Caco-2 (cell line): ENCODE data around the gene PAWR. TPM values are rescaled to one million over a fixed set of nuclear protein-coding genes. Genes with fewer than 3 reads are reported as not detected.
"Not testable (repeated sequence)": the region's sequence is repeated elsewhere in the genome, so short reads cannot be mapped to it uniquely, and the experiment has no call there.

ENCODE experiments used
- BruUV-seq: library from RNA; stranded (reverse); fragments of 400-500 nt; replicated peaks from 2 replicates; lab custom pipeline; 2021; lab: Mats Ljungman, UMichigan
- CTCF ChIA-PET: fragments of 300-600 bp; sonication (Branson Sonifier 250); formaldehyde crosslinking; loops from one replicate; lab custom pipeline; 2022; ENCODE audit warnings: antibody characterized with exemption; lab: Charles Lee
- POLR2A ChIA-PET: fragments of 300-600 bp; sonication (Branson Sonifier 250); formaldehyde crosslinking; loops from one replicate; lab custom pipeline; 2022; ENCODE audit warnings: antibody characterized with exemption; lab: Charles Lee
- DNase-seq, 2 experiments: peaks; one replicate each; pipeline versions ENCODE4 v3.0.0 to v3.0.0-alpha.2; 2020 to 2022
- H3K27me3 ChIP-seq: replicated peaks from 2 replicates; pipeline ENCODE4 v1.6.0; 2011; ENCODE audit warnings: low read length; ENCODE audit not compliant: control insufficient read depth, insufficient read depth
- H3K36me3 ChIP-seq: 2 replicates; pipeline ENCODE4 v1.5.1; 2011; ENCODE audit warnings: low read length; ENCODE audit not compliant: control insufficient read depth, insufficient read depth
- H3K4me1 ChIP-seq: fragments of 250-450 bp; sonication (Bioruptor Pico); 2 replicates; pipeline ENCODE4 v1.5.1; 2020; ENCODE audit warnings: mild to moderate bottlenecking
- H3K4me3 ChIP-seq: 2 replicates; pipeline ENCODE4 v1.5.1; 2011; ENCODE audit warnings: low read depth, mild to moderate bottlenecking, control low read depth, low read length
- H3K9me3 ChIP-seq: fragments of 250-450 bp; sonication (Bioruptor Pico); 2 replicates; pipeline ENCODE4 v1.5.1; 2020; ENCODE audit warnings: mild to moderate bottlenecking, moderate library complexity
- H3K27ac Mint-ChIP-seq: one replicate; pipeline ENCODE4 v1.8.0; 2022; ENCODE audit warnings: mixed read lengths; ENCODE audit not compliant: unreplicated experiment
- H3K27me3 Mint-ChIP-seq: one replicate; pipeline ENCODE4 v1.8.0; 2022; ENCODE audit warnings: mixed read lengths; ENCODE audit not compliant: insufficient read depth, unreplicated experiment
- H3K36me3 Mint-ChIP-seq: one replicate; pipeline ENCODE4 v1.8.0; 2022; ENCODE audit warnings: mild to moderate bottlenecking, mixed read lengths; ENCODE audit not compliant: insufficient read depth, unreplicated experiment
- H3K4me1 Mint-ChIP-seq: one replicate; pipeline ENCODE4 v1.8.0; 2022; ENCODE audit warnings: low read depth, mixed read lengths; ENCODE audit not compliant: unreplicated experiment
- H3K4me3 Mint-ChIP-seq: one replicate; pipeline ENCODE4 v1.8.0; 2022; ENCODE audit warnings: mild to moderate bottlenecking, moderate library complexity, mixed read lengths; ENCODE audit not compliant: unreplicated experiment
- H3K9me3 Mint-ChIP-seq: one replicate; pipeline ENCODE4 v1.8.0; 2022; ENCODE audit warnings: mixed read lengths; ENCODE audit not compliant: unreplicated experiment
- CTCF ChIP-seq, 2 experiments: fragments of 200-600 bp in 1 of 2; IDR thresholded peaks; 1 replicate in 1 of 2; 2 replicates in 1 of 2; pipeline versions ENCODE4 v1.5.1 to v1.8.0; 2011 to 2022; ENCODE audit warnings: antibody characterized with exemption in 1 of 2, control low read depth in 1 of 2, inconsistent platforms in 1 of 2, low read depth in 1 of 2, low read length in 1 of 2, mild to moderate bottlenecking in 1 of 2, moderate library complexity in 1 of 2; ENCODE audit not compliant: insufficient read depth in 1 of 2, severe bottlenecking in 1 of 2, unreplicated experiment in 1 of 2
- intact Hi-C: fragments of 100-400 bp; cut with micrococcal nuclease; formaldehyde crosslinking; loops from one replicate; pipeline ENCODE4 v1.10.0; 2022; ENCODE audit not compliant: unreplicated experiment
- total RNA-seq: library from RNA; stranded (reverse); gene quantifications from 2 replicates; pipeline ENCODE4 v1.2.3, GENCODE V29; 2022

PAWR gene
- total RNA-seq, 1 experiment from 2014 or later = 157 TPM

GRCh38 chr12:79648881-79649280 lies 41.9 kb downstream of the PAWR start:
- Mint-ChIP-seq H3K36me3 (peaks cover 24% of the 10 kb centered on the region), H3K4me3 (no peak overlapping the region), H3K9me3 (no peaks in the 10 kb centered on the region), H3K27me3 (no peaks in the 10 kb centered on the region), H3K4me1 (peaks cover 5% of the 10 kb centered on the region), H3K27ac (no peak overlapping the region)
- CTCF ChIA-PET = interaction anchor here (0.7 kb wide), 1 partner anchor 25 kb away, joined by 3 read pairs; no protein-coding TSS in a partner anchor
- H3K27me3 ChIP-seq = no peaks in the 10 kb centered on the region
- TF ChIP-seq CTCF (IDR thresholded peaks at IDR 0.05; ENCODE audit: insufficient read depth in 1 of 2, low read depth in 1 of 2, low read length in 1 of 2, severe bottlenecking in 1 of 2, unreplicated experiment in 1 of 2) = no peak
- DNase-seq = no peak
- intact Hi-C loops = no loop called here
- peaks cover 18% of the 10 kb centered on the region for H3K4me1 ChIP-seq
- no peaks in the 10 kb centered on the region for H3K36me3 ChIP-seq
- POLR2A ChIA-PET = no interaction called here
- 0 out of 2 replicates have a peak, but pooled peaks cover 3% of the 10 kb centered on the region for H3K9me3 ChIP-seq
- no peak overlapping the region for H3K4me3 ChIP-seq
- BruUV-seq = no TSS peak

GRCh38 chr12:79646843-79647242 lies 43.9 kb downstream of the PAWR start:
- H3K27me3 Mint-ChIP-seq, H3K9me3 ChIP-seq, H3K9me3 Mint-ChIP-seq, H3K4me3 ChIP-seq, H3K4me3 Mint-ChIP-seq, H3K27me3 ChIP-seq, intact Hi-C loops, H3K27ac Mint-ChIP-seq, H3K4me1 Mint-ChIP-seq, DNase-seq, BruUV-seq, H3K36me3 ChIP-seq: not testable (repeated sequence)
- CTCF ChIA-PET = interaction anchor here (0.7 kb wide), 1 partner anchor 613 kb away, joined by 5 read pairs; no protein-coding TSS in a partner anchor
- peaks cover 13% of the 10 kb centered on the region for H3K36me3 Mint-ChIP-seq
- H3K4me1 ChIP-seq = peaks cover 18% of the 10 kb centered on the region
- POLR2A ChIA-PET = interaction anchor here (0.7 kb wide), 1 partner anchor 9 kb away, joined by 10 read pairs; no protein-coding TSS in a partner anchor

GRCh38 chr12:79645235-79645630 lies 45.5 kb downstream of the PAWR start:
- intact Hi-C loops = no loop called here

More at GRCh38 chr12:79645235-79645630, 45.5 kb downstream of the PAWR start:
- TF ChIP-seq CTCF (IDR thresholded peaks at IDR 0.05; ENCODE audit: insufficient read depth in 1 of 2, low read depth in 1 of 2, low read length in 1 of 2, severe bottlenecking in 1 of 2, unreplicated experiment in 1 of 2) = no peak
- H3K27me3 Mint-ChIP-seq = no peaks in the 10 kb centered on the region
- peaks cover 6% of the 10 kb centered on the region for H3K36me3 Mint-ChIP-seq
- Histone ChIP-seq H3K4me3 (no peak overlapping the region), H3K27me3 (no peaks in the 10 kb centered on the region), H3K36me3 (no peaks in the 10 kb centered on the region), H3K9me3 (0 out of 2 replicates have a peak, but pooled peaks cover 3% of the 10 kb centered on the region), H3K4me1 (peaks cover 18% of the 10 kb centered on the region)
- no peak overlapping the region for H3K27ac Mint-ChIP-seq
- no peak for DNase-seq
- no peak overlapping the region for H3K4me3 Mint-ChIP-seq
- CTCF ChIA-PET = no interaction called here
- H3K9me3 Mint-ChIP-seq = no peaks in the 10 kb centered on the region
- POLR2A ChIA-PET = interaction anchor here (0.7 to 0.9 kb wide), 2 partner anchors 9 to 46 kb away, joined by 3 read pairs; partner anchors contain the start of gene PAWR
- no TSS peak for BruUV-seq
- H3K4me1 Mint-ChIP-seq = peaks cover 5% of the 10 kb centered on the region
